ENCODE results near the gene NDUFB5. TPM values are rescaled to one million over a fixed set of nuclear protein-coding genes. Genes with fewer than 3 reads are reported as not detected.

The NDUFB5 gene
- 98.9 TPM for total RNA-seq

DNA sequence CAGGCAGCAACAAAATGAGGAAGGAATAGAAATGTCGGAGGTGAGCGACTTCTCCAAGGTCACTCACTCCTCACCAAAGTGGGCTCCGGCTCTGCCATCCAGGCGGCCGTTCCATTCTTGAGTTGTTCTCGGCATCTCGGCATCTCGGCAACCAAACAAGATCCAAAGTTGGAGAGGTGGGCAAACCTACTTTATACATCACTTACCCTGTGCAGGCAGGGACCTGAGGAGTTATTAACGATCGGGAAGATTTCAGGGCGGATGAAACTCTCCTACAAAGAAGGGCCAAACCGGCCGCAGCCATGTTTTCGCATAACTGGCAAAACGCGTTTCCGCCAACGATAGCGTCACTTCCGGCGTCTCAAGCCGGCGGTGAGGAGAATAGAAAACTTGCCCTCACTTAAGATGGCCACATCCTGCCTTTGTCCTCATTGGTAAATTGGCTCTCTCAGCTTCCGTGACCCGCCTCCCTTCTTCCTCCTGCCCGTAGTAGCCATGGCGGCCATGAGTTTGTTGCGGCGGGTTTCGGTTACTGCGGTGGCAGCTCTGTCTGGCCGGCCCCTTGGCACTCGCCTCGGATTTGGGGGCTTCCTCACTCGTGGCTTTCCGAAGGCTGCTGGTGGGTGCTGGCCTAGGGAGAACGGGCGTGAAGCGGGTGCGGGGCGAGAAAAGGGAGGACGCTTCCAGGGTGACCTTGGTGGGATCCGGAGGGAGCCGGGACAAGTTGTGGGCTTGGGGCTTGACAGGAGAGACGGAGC is at the start of gene NDUFB5, which contains the start of gene MRPL47:
TSS of gene NDUFB5 (plus strand) at position 474 of the 758 bp plus-strand sequence. CDS start at position 496, 22 bp downstream.
TSS of gene MRPL47 (minus strand) at position 318 of the 758 bp plus-strand sequence. CDS start at position 304, 14 bp downstream.
- ATAC-seq = peak; percentile 100

DNA sequence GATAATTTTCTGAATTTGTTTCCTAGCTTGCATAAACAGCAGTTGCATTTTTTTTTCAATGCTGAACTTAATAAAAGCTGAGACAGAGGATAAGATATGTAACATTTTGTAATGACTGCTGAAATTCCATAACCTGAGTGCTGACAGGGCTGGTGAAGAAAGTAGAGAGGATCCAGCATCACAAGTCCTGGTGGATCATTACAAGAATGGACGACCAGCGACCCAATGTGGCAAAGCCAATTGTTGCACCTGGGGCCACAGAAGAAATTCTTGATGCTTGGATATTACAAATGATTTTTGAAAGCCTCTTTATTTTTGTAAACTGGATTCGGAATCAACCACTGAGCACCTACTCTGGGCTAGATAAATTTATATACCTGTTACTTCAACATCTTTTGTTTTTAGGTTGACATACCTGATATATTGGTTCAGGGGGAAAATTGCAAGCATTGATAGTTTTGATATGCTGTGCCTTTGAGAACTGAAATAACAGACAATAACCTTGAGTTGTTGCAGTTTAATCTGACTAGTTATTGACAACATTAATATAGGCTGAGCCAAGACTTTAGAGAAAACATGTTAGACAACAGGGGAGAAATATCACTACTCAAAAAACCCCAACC is 45.7 kb upstream of the NDUFB5 start:
- ATAC-seq = no peak

DNA sequence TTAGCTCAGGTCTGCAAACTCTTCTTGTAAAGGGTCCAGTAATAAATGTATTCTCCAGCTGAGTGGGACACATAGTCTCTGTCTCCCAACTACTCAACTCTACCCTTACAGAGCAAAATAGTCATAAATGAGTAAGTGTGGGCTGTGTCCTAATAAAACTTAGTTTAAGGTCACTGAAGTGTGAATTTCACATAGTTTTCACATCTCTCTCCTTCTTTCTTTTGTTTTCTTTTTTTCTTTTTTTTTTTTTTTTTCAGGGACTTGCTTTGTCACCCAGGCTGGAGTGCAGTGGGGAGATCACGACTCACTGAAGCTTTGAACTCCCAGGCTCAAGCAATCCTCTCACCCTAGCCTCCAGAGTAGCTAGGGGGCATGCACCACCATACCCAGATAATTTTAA is 43.8 kb upstream of the NDUFB5 start:
- ATAC-seq = no peak

DNA sequence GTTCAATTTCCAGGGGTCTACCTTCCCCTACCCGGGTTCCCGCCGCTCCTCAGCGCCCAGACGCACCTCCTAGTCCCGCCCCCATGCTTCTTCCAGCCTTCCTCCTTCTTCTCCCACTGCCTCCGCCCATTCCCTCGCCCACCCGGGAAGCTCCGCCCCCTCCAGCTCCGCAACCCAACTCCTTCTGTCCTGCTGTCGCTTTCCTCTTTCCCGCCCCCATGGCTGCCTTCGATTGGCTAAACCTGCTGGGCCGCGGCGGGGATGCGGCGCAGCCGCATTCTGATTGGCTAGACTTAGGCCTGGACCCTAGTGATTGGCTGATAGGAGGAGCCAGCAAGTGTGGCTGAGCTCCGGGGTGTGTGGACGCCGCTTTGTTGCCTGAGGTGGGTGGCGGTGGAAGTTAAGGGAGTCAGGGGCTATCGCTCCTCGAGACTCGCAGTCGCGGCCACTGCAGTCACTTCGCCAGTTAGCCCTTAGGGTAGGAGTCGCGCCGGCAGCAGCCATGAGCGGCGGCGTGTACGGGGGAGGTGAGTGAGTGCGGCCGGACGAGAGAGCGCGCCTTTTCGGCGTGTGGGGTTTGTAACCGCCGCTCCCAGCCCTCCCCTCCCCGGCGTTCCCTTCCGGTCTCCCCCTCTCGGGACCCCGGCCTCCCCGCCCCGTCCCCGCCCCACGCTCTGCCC is 41.9 kb upstream of the NDUFB5 start, which contains the start of gene ACTL6A:
TSS of gene ACTL6A (plus strand) at position 336 of the 680 bp plus-strand sequence. CDS start at position 503, 167 bp downstream.
- ATAC-seq = peak; percentile 99

DNA sequence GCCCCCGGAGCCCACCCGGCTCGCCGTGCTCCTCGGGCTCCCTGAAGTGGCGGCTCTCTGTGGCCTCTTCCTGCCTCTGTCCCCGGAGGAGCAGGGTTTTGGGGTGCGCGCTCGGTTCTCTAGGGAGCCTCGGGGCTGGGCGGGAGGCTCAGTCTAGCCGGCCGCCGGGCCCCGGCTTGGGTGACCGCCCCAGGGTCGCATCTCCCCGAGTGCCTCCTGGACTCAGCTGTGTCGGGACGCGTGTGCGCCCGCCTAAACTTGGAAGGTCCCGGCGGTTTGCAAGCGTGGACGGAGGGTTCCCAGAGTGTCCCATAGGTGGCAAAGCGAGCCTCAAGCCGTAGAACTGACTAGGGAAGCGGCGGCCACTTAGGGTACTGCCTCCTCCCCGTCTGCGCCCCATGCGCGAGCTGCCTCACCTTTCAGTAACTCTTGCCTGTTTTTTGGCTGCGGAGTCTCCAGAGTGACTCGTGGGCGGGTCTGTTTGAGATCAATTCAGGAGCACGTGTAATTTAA is 41.3 kb upstream of the NDUFB5 start:
- peak; percentile 83 for ATAC-seq

DNA sequence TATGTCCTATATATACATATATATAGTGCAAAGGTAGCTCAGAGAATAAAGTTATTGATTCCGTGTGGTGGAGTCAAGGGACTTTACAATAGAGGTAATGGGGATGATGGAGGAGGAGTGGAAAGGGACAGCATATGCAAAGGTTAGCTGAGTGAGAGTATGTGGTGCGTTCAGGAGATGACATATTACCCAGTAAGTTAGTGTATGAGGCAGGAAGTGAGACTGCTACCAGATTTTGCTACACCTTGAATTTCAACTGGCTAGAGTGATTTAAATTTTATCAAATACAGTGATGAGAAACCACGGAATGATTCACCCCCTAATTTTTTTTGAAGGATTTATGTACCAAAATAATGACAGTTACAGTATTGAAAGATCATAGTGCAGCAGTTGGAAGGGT is 39.1 kb upstream of the NDUFB5 start:
- no peak for ATAC-seq

DNA sequence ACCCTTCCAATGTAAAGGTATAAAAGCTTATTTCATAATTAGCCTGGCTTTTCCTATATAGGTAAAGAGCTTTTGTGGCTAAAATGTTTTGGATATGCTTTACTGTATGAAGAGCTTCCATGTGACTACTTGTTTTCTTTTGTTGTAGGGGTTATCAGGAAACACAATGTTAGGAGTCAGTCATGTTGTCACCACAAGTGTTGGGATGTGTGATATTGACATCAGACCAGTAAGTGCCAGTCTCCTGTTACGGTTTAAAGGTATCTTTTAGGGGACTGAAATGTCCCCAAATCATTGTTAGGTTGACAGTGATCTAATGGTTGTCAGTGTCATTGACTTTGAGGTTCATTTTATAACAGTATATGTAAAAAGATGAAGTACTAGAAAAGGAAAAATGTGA is 23.6 kb upstream of the NDUFB5 start:
- ATAC-seq = no peak

DNA sequence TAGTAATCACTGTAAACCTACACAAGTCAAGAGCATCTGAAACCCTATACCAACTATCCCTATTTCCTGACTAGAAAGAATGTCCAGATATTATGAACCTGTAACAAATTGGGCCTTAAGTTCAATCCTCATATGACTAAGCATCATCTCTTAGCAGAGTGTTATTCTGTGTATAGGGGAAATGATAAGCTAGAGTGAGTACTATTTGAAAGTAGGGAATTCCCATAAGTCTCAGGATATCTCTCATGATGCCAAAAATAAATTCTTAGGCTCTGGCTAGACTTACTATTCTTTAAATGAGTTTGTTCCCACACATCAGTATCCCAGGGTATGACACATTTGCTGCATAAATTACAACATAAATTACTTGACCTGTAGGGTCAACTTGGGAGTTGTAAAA is 15.5 kb upstream of the NDUFB5 start:
- no peak for ATAC-seq

DNA sequence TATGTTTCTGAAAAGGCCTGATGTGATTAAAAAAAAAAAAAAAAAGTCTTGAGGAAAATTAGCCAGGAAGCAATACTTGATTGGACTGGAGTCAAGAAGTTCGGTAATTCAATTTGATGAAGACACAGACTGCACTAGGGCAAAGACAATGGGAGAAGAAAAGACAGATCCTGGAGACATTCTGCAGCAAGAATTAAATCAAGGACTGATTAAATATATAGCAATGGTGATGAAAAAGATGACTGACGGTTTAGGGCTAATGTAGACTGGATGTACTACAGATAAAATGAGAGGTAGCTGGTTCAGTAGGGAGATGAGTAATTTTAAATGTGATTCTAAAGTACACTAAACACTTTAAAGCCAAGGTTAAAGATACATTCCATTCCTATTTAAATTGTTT is 13.9 kb upstream of the NDUFB5 start:
- ATAC-seq = no peak

DNA sequence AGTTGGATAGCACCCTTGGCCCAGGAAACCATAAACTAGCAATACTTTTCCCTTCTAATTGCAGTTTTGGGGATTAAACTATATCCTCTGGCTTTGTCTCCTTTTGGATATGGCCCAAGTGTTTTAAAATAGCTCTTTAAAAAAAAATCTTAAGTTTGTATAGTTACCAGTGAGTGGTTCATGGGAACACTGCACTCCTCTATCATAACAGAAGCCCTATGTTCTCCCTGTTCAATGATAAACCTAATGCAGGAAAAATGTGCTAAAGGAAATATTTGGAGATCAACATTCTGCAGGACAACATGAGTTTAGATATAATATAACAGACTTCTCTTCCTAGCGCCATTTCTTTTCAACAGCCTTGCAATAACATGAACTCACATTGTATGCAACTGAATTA is 13.3 kb upstream of the NDUFB5 start:
- ATAC-seq = no peak

DNA sequence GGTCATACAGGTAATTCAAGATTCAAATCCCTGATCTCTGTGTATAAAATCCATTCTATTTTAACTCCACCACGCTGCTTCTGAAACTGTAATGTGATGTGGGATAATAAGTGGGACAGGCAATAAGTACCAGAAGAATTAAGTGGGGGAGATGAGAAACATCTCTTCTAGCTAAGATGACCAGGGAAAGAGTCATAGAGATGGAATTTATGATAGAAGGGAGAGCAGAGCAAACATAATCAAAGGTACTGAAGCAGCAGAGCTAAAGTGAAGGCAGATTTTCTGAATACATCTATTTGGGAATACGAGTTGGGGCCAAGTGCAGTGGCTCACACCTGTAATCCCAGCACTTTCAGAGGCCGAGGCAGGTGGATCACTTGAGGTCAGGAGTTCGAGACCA is 5.1 kb upstream of the NDUFB5 start:
- no peak for ATAC-seq

DNA sequence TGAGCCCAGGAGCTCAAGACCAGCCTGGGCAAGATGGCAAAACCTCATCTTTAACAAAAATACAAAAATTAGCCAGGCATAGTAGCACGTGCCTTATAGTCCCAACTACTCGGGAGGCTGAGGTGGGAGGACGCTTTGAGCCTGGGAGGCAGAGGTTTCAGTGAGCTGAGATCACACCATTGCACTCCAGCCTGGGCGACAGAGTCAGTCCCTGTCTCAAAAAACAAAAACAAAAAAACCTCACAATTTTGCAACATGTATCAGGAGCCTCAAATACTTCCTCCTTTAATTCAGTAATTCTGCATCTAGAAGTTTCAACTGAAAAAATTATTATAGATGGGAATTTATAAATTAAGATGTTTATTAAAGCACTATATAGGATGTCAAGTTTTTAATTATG is 1.3 kb upstream of the NDUFB5 start:
- ATAC-seq = no peak

DNA sequence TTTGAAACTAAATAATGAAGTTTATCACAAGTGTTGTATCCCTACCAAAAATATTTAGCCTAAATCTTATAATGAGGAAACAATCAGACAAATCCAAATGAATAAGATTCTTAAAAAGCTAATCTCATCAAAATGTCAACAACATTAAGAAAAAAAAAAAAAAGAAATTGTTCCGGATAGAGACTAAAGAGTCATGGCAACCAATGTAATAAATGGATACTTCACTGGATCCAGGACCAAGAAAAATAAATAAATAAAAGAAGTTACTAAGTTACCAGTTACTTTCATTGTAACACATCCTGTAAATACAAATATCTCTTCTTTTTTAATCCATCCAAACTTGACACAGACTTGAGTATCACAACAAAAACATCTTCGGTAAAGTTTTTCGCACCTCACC is 763 bp upstream of the NDUFB5 start:
- ATAC-seq = no peak

DNA sequence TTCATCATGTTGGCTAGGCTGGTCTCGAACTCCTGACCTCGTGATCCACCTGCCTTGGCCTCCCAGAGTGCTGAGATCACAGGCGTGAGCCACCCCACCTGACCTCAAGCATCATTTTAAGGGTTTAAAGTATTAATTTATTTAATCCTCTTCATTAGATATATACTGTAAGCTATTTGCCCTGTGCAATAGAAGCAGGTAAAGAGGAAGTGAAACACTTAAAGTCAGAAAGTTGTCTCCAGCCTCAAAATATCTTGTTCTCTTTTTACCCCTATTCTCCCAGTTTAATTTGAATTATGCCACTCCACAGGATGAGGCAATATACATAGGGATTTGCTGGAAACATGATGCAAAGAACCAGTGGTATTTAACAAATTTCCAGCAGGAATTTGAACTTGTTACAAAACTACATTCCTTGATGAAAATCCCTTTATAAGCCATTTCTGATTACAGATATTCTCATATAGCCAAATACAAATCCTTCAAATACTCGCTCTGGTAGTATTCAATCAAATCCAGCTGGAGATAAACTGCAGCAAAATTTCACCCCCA is 2.0 kb downstream of the NDUFB5 start:
- no peak for ATAC-seq

DNA sequence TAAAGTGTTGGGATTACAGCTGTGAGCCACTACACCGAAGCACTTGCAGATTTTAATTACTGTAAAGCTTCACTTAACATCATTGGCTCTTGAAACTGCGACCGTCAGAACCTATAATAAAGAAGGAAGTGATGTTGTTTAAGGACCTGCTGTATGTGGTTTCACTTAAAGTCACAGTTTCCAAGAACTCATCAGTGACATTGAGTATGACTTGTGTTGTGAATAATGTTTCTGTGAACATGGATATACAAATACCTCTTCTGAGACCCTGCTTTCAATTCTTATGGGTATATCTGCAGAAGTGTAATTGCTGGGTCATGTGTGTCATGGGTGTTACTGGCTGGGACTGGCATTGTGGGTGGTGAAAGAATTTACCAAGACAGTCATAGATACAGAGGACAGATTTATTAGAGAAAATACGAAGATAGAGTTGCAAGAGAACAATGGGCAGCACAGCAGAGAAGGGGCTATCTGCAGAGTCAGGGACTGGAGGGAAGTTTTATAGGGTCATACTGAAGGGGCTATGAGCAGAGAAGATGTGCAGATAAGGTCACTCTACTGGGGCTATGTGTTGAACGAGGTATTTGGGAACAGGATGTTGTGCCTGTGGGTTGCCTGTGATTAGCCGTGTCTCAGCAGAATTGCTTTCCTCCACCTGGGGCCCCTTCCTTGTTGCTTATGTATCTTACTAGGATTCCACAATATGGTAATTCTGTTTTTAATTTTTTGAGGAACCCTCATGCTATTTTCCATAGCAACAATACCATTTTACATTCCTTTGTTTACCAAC is 4.5 kb downstream of the NDUFB5 start:
- no peak for ATAC-seq

DNA sequence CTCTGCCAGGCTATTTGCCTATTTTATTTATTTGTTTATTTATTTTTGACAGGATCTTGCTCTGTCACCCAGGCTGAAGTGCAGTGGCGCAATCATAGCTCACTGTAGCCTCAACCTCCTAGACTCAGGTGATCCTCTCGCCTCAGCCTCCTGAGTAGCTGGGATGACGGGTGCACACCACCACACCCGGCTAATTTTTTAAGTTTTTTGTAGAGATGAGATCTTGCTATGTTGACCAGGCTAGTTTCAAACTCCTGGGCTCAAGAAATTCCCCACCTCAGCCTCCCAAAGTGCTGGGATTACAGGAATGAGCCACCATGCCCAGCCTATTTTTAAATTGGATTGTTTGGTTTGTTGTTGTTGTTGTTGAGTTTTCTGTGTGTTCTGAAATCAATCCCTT is 5.5 kb downstream of the NDUFB5 start:
- no peak for ATAC-seq

DNA sequence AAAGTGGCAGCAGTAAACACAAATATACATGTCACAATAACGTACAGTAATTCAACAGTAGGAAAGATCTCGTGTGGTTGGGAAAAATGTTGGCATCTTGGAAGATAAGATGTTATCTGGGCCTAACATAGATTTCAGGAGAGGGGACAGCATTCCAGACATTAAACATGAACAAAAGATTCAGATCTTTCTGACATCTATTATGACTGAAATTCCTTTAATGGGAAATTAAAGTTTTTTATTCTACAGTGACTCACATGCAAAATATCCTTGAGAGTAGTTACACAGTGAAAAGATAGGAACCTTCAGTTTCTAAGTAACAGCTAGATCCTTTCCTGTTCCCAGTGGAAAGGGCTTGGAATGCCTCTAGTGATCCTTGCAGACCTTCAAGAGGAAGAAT is 9.2 kb downstream of the NDUFB5 start:
- ATAC-seq = no peak

DNA sequence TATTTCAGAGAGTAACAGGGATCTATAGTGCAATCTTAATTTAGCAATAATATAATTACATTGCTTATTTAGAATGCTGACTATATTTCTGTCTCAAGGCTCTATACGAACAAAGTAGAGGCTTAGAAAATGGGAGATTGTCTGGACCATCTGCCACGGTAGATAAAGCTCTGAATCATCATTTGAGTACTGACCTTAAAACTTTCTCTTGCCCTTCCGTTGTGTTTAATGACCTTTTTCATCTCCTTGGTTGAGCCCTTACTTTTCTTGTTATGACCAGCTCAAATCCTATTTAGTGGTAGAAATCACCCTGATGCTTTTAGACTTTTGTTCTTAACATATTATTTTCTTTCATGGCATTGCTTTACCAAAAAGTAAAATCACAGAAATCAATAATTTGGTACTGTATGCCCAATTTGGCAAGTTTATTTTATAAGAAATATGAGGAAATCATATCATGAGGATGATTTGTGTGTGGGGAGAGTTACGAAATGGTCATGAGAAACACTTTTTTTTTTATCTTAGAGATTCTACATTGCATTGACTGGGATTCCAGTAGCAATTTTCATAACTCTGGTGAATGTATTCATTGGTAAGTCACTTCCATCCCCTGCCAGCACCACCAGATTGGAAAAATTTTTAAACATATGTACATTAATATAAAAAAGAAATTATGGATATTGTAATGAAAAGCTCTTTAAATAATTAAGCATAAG is 11.0 kb downstream of the NDUFB5 start:
- ATAC-seq = no peak

DNA sequence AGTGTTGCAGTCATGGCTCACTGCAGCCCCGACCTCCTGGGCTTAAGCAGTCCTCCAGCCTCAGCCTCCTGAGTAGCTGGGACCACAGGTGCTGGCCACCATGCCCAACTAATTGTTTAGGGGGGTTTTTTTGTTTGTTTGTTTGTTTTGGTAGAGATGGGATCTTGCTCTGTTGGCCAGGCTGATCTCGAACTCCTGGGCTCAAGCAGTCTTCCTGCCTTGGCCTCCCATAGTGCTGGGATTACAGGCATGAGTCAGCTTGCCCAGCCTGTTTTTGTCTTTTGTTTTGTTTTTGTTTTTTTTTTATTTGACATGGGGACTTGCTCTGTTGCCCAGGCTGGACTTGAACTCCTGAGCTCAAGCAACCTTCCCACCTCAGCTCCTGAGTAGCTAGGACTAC is 17.4 kb downstream of the NDUFB5 start:
- no peak for ATAC-seq

DNA sequence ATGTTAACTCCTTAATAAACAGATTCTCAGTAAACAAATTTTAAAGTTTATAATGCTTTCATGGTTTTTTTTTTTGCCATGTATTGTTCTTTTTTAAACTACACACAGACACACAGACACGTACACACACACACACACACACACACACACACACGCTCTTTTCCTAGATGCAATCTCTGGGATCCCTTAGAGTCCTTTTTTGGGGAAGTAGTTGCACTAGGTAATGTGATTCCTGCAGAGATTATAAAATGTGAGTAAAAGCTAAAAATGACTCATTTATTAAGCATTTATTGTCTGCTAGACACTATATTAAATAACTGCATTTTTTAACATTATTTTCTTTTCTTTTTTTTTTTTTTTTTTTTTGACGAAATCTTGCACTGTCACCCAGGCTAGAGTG is 19.9 kb downstream of the NDUFB5 start:
- no peak for ATAC-seq

DNA sequence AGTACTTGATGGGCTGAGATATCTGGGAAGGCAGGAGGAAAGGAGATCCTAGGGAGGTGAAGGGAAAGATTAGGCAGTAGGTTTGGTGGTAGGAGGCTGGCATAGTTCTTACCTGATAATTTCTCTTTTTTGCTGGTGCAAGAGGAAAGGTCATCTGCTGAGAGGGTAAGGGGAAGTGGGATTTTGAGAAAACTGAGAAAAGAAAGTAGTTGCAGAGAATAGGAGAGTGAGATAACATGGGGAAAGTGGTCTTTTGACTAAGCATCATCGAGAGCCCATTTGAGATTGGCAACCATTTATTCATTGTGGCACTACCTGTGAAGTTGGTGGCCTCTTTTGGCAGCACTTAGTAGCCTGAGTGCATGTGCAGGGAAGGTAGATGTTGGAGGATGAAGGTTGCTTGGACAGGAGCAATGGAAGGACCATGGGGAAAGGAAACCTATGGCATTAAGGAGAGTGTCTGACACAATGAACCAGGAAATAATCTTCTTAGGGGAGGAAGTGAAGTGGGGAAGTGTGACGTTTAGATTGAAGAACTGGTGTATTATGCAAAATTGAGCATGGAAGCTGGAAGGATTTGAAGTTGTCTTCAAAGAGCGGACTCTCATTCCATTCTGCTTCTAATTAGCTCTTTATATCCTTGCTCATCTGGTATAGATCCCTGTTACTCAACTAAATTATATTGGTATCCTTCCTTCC is 26.3 kb downstream of the NDUFB5 start:
- no peak for ATAC-seq
